Measurements from ENCODE around the gene PLET1.

The PLET1 gene

DNA sequence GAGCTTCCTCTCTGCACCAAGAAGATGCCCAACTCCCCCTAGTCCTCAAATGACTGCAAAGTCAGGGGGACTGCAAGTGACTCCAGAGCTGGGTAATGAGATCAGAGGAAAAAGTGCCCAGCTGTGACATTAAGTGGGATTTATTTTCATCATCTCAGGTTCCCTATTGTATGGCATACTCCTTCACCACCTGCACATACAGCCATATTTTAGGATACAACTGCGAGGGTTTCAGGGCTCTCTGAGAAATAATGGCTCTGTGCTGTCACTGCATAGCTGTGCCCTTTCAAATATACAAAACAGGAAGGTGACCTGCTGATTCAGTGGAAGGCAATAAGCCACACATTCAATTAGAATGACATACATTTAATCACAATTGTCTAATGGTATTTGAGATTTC, 45.6 kb upstream of the PLET1 start:
- H4K20me1 ChIP-seq (ENCODE audit: insufficient read depth, low read length), result no peaks in the 10 kb centered on the region
- no peaks in the 10 kb centered on the region for H3K36me3 ChIP-seq (replicated peaks; ENCODE audit: low read depth, low read length)
- peaks cover 2% of the 10 kb centered on the region; the same call in 1 of the 2 replicates for H3K4me1 ChIP-seq (ENCODE audit: low read length)
- peaks cover 21% of the 10 kb centered on the region for H3K27me3 ChIP-seq (ENCODE audit: low read depth, low read length)
- H3K9me3 ChIP-seq (ENCODE audit: insufficient read depth, low read length), result no peaks in the 10 kb centered on the region
- no peak overlapping the region for H3K9ac ChIP-seq (ENCODE audit: low read length)
- H3K79me2 ChIP-seq (ENCODE audit: low read length), result no peaks in the 10 kb centered on the region
- H2AFZ ChIP-seq (ENCODE audit: low read depth, low read length), result no peak overlapping the region
- no peak overlapping the region for H3K4me3 ChIP-seq (ENCODE audit: low read length)
- H3K27ac ChIP-seq (ENCODE audit: low read length), result no peak overlapping the region
- TF ChIP-seq EZH2phosphoT487 (IDR thresholded peaks at IDR 0.05; ENCODE audit: low read depth), result no peak
- TF ChIP-seq, protein P1, sequence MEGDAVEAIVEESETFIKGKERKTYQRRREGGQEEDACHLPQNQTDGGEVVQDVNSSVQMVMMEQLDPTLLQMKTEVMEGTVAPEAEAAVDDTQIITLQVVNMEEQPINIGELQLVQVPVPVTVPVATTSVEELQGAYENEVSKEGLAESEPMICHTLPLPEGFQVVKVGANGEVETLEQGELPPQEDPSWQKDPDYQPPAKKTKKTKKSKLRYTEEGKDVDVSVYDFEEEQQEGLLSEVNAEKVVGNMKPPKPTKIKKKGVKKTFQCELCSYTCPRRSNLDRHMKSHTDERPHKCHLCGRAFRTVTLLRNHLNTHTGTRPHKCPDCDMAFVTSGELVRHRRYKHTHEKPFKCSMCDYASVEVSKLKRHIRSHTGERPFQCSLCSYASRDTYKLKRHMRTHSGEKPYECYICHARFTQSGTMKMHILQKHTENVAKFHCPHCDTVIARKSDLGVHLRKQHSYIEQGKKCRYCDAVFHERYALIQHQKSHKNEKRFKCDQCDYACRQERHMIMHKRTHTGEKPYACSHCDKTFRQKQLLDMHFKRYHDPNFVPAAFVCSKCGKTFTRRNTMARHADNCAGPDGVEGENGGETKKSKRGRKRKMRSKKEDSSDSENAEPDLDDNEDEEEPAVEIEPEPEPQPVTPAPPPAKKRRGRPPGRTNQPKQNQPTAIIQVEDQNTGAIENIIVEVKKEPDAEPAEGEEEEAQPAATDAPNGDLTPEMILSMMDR (IDR thresholded peaks at IDR 0.05; ENCODE audit: low read depth, low read length), result no peak
- no peak overlapping the region for H3K4me2 ChIP-seq (ENCODE audit: low read length)

DNA sequence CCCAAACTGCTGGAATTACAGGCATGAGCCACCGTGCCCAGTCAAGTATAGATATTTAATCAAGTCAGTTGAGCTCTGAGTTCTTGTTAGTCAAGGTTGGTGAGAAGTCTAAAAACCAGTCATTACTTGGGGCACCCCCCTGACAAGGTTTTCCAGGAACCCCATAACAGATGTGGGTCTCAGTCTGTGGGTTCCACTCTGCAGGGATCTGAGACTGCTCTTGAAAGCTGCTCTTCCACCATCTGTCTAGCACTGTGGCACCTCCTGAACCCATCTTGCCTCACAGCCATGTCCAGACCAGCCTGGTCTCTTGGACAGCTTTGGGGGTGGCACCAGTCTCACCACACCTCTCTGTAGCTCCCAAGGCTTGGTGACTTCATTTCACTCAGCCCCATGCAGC, 44.3 kb upstream of the PLET1 start:
- Histone ChIP-seq H3K4me2 (ENCODE audit: low read length) (no peak overlapping the region), H3K4me1 (ENCODE audit: low read length) (peaks cover 2% of the 10 kb centered on the region; the same call in 1 of the 2 replicates), H4K20me1 (ENCODE audit: insufficient read depth, low read length) (no peaks in the 10 kb centered on the region), H3K9ac (ENCODE audit: low read length) (no peak overlapping the region), H3K4me3 (ENCODE audit: low read length) (no peak overlapping the region), H2AFZ (ENCODE audit: low read depth, low read length) (no peak overlapping the region), H3K79me2 (ENCODE audit: low read length) (no peaks in the 10 kb centered on the region), H3K27ac (ENCODE audit: low read length) (no peak overlapping the region), H3K36me3 (replicated peaks; ENCODE audit: low read depth, low read length) (no peaks in the 10 kb centered on the region), H3K27me3 (ENCODE audit: low read depth, low read length) (peaks cover 16% of the 10 kb centered on the region), H3K9me3 (ENCODE audit: insufficient read depth, low read length) (no peaks in the 10 kb centered on the region)
- no peak for TF ChIP-seq EZH2phosphoT487 (IDR thresholded peaks at IDR 0.05; ENCODE audit: low read depth)
- TF ChIP-seq, protein P1 (IDR thresholded peaks at IDR 0.05; ENCODE audit: low read depth, low read length), result no peak

DNA sequence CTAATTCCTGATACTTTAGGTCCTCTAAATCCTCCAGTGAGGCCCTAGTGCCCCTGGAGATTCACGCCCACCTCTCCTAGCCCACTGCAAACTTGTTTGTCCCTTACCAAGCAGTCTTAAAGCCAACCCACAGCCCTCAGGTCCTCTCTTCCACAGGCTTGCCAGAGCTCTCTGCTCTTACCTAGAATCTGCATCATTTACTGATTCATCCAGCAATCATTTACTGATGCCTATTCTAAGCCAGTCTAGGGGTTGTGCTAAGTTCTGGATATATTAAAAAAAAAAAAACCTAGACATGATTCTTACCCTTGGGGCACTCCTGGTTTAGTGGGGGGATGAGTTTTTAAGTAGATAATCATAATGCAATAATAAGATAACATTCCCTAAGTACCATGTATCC, 43.0 kb upstream of the PLET1 start:
- Histone ChIP-seq H3K9ac (ENCODE audit: low read length) (no peak overlapping the region), H3K4me1 (ENCODE audit: low read length) (peaks cover 2% of the 10 kb centered on the region; the same call in 1 of the 2 replicates), H3K9me3 (ENCODE audit: insufficient read depth, low read length) (no peaks in the 10 kb centered on the region), H3K27ac (ENCODE audit: low read length) (no peak overlapping the region), H3K79me2 (ENCODE audit: low read length) (no peaks in the 10 kb centered on the region), H3K4me3 (ENCODE audit: low read length) (no peak overlapping the region), H3K27me3 (ENCODE audit: low read depth, low read length) (peaks cover 16% of the 10 kb centered on the region), H3K4me2 (ENCODE audit: low read length) (no peak overlapping the region), H2AFZ (ENCODE audit: low read depth, low read length) (no peak overlapping the region), H3K36me3 (replicated peaks; ENCODE audit: low read depth, low read length) (no peaks in the 10 kb centered on the region), H4K20me1 (ENCODE audit: insufficient read depth, low read length) (no peaks in the 10 kb centered on the region)
- no peak for TF ChIP-seq EZH2phosphoT487 (IDR thresholded peaks at IDR 0.05; ENCODE audit: low read depth)
- TF ChIP-seq, protein P1 (IDR thresholded peaks at IDR 0.05; ENCODE audit: low read depth, low read length), result no peak

DNA sequence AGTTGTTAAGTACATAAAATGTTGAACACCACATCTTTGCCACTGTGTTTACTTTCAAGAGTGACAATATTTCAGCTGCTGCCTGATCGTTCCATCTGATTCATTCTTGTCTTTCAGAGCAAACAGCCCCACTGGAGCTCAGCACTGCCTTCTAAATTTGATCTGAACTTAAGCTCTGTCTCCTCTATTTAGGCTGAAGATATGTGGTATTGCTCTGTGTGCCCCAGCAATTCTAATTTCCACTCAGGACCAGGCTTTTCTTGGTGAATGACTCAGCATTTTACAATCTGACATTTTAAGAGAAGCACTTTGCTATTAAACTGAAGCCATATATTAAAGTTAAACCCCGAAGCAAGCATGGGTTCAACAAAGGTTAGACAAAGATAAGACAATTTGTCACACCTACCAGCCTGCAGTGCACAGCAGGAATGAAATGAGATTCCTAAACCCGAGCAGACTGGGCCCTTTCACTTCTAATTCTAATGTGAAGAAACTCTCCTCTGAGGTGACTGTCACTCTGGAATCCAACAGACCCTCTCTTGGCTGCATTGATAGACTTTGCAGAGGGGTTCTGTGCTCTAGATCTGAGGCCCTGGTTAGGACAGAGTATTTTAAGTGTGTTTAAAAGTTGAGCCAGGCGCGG, 41.7 kb upstream of the PLET1 start:
- Histone ChIP-seq H3K9me3 (ENCODE audit: insufficient read depth, low read length) (no peaks in the 10 kb centered on the region), H3K4me3 (ENCODE audit: low read length) (no peak overlapping the region), H4K20me1 (ENCODE audit: insufficient read depth, low read length) (no peaks in the 10 kb centered on the region), H3K36me3 (replicated peaks; ENCODE audit: low read depth, low read length) (no peaks in the 10 kb centered on the region), H3K79me2 (ENCODE audit: low read length) (no peaks in the 10 kb centered on the region), H3K9ac (ENCODE audit: low read length) (no peak overlapping the region), H3K4me1 (ENCODE audit: low read length) (peaks cover 2% of the 10 kb centered on the region; the same call in 1 of the 2 replicates), H3K27ac (ENCODE audit: low read length) (no peak overlapping the region), H2AFZ (ENCODE audit: low read depth, low read length) (no peak overlapping the region; the same call in 1 of the 2 replicates), H3K4me2 (ENCODE audit: low read length) (no peak overlapping the region), H3K27me3 (ENCODE audit: low read depth, low read length) (0 out of 2 replicates have a peak, but pooled peaks cover 6% of the 10 kb centered on the region)
- no peak for TF ChIP-seq EZH2phosphoT487 (IDR thresholded peaks at IDR 0.05; ENCODE audit: low read depth)
- TF ChIP-seq, protein P1 (IDR thresholded peaks at IDR 0.05; ENCODE audit: low read depth, low read length), result no peak
